Hematopoietic multipotent progenitor cell treated with erythropoietin and hydrocortisone succinate and interleukin-3 and kit ligand, for 4 days (in vitro differentiated cells): Measurements from ENCODE around the gene TPCN2.
A peak's percentile ranks its signal among the peaks of the same experiment; 100 is the strongest.

Experiments
- DNase-seq: peaks from one replicate; pipeline ENCODE4 v3.0.0-alpha.2; 2015

Gene TPCN2

DNA sequence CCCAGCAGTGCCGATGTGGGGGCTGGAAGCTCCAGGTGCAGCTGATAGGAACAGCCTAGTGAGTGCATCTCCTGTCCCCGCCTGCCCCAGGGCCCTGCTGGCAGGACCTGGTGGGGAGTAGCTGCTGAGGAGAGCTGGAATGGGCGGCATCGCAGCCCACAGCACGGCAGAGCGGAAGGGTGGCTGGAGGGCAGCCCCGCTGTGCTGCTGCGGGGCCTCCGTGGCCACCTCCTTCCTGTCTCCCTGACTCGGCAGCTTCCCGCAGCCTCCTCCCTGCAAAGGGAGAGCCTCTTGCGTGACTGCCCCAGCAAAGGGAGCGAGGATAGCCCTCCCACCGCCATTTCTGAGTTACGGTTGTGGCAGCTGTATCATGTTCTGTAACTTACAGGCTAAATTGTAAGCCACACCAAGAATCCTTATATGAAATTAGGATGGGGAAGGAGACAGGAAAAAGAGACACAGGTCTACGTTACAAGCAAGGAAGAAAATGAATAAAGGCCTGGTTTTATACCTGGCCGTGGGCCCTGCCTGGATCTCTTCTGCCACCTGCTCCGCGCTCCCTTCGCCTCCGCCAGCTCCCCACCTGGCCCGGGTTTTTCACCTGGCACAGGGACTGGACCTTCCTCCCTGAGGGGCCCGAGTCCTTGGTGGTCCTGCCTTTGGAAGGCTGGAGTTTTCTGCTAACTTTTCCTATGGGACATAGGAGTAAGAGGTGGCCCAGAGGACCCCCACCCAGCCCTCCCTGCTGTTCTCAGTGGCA is 10.0 kb downstream of the TPCN2 start:
- no peak for DNase-seq

DNA sequence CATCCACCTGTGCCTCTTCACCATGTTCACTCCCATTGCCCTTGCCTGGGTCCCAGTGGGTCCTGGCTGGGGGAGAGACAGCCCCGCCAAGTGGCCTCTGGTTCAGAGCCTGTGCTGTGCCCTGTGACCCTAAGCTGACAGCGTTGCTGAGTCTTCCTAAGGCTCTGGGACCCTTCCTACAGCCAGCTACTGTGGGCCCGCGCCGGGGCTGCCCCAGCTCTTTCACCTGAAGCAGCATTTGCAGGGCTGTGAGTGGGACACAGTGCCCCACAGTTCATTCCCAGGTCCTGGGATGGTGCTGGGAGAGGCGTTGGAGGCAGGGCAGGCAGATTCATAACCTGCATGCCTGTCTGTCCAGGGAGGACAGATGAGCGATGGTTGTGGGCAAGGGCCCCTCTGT is 10.7 kb downstream of the TPCN2 start:
- no peak for DNase-seq

DNA sequence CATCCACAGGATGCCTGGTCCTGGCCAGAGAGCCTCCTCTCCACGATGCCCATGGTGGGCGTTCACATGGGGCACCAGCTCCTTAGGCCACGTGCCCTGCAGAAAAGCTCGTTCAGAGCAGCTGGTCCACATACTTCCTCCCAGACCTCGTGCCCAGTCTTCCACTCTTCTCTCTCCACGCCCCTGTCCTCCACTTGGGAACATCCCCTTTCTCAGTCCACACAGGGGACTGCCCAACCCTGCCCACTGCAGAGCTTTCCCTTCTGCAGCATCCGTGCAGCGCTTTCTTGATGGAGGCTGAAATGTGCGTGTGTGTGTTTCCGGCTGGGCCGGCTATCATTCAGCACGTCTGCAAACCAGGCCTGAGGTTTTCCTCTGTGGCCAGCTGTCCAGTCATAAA is 11.3 kb downstream of the TPCN2 start:
- DNase-seq, result no peak

- no peak for DNase-seq
These were observed 12.3 kb downstream of the TPCN2 start for GRCh38 chr11:69060806-69061712.

DNA sequence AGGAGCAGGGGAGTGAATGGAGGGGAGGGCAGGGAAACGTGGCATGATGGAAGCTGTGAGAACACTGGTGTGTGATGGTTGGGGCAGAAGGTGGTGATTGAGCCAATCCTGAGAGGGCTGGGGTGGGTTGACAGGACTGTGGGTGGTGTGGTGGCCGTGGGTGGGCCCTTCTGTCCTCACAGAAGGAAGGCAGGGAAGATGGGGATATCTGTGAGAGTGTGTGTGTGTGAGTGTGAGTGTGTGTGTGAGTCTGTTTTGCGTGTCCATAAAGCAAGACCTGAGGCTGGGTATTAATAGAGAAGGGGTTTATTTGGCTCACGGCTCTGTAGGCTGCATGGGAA is 13.0 kb downstream of the TPCN2 start:
- no peak for DNase-seq

GRCh38 chr11:69062169-69062855 is 13.6 kb downstream of the TPCN2 start:
- no peak for DNase-seq

- DNase-seq, result no peak
These were observed 14.3 kb downstream of the TPCN2 start for GRCh38 chr11:69062873-69063651.

- no peak for DNase-seq
These were observed 15.0 kb downstream of the TPCN2 start for GRCh38 chr11:69063652-69064260.

- DNase-seq, result no peak
These were observed 15.7 kb downstream of the TPCN2 start for GRCh38 chr11:69064394-69064957.

GRCh38 chr11:69065147-69065710 is 16.5 kb downstream of the TPCN2 start:
- no peak for DNase-seq

DNA sequence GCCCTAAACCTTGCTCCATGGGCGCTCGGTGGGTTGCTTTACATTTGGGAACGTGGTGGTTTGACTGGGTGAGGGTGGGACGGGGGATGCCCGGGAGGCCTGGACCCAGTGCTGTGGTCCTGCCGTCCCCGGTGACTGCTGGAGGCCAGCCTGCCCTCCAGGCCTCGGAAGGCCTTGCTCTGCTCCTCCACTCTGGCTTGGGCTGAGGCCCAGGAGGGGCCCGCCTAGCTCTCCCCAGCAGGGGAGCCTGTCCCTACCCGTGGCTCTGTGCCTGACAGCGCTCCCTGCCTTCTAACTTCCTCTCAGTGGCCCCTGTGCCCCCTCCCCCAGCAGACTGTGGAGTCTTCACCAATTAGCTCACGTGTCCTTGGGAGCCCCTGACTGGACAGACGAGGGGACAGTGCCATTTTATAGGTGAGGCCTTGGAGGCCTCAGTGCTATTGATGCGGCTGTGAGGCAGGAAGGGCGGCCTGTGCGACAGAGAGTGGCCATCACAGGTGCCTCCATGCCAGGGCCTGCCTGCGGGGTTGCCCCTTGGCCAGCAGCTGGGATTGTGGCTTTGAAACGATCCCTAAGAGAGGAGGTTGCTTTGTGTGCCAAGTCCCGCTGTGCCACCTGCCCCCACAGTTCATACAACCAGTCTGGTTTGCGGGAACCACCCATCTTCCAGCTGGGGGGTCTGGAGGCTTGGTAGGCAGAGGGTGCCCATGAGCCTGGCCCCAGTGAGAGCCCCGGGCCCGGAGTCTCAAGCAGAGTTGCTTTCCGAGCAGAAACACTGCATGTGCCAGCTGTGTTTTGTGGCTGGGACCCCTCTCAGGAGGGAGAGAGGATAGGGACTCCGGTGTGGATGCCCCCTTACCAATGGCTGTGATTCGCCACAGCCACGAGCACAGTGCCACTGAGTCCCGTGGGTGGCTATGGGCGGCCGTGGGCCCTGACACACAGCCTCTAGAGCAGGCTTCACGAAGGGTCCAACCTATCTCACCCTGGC is 17.7 kb downstream of the TPCN2 start:
- DNase-seq, result no peak

DNA sequence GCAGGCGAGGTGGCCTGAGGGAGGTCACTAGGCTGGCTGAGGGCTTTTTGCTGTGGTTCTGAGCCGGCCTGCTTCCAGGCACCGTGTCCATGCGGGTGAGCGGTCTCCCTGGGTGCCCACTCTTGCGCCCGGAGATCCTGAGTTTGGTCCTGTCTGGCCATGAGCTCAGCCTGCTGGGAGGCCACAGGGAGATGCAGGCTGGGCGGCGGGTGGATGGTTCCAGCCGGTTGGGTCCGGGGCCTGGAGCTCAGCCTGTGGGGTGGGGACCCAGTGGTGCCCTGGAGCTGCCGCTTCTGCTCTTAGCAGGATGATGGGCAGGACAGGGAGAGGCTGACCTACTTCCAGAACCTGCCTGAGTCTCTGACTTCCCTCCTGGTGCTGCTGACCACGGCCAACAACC is 18.5 kb downstream of the TPCN2 start:
- no peak for DNase-seq

DNA sequence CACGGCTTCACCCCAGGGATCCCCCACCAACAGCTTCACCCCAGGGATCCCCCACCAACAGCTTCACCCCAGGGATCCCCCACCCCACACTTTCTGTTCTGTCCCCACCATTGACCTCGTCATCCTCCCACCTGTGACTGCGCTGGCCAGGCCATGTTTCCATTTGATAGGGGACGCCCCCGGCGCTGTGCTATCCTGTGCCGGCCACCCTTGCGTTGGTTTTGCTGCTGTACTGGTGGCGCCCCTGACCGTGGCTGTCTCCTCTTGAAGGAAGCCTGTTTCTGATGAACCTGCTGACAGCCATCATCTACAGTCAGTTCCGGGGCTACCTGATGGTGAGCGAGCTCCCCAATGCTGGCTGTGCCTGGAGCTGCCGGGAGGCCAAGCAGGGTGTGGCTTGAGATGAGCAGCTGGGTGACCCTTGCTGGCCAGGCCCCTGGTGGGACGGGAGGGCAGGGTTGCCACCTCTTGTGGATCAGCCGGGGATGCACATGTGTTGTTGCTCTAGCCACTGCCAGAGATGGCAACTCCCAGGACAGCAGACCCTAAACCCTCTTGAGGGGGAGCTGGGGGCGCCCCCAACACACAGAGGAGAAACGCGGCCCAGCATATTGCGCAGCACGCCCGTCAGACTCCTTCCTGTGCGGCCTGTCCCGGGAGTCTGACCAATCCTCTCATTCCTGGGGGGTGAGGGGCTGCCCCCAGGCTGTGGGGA is 22.5 kb downstream of the TPCN2 start:
- no peak for DNase-seq

GRCh38 chr11:69071956-69072355 is 23.2 kb downstream of the TPCN2 start:
- DNase-seq, result no peak

- peak; percentile 62 for DNase-seq
These were observed 24.7 kb downstream of the TPCN2 start for GRCh38 chr11:69073469-69073868.

DNA sequence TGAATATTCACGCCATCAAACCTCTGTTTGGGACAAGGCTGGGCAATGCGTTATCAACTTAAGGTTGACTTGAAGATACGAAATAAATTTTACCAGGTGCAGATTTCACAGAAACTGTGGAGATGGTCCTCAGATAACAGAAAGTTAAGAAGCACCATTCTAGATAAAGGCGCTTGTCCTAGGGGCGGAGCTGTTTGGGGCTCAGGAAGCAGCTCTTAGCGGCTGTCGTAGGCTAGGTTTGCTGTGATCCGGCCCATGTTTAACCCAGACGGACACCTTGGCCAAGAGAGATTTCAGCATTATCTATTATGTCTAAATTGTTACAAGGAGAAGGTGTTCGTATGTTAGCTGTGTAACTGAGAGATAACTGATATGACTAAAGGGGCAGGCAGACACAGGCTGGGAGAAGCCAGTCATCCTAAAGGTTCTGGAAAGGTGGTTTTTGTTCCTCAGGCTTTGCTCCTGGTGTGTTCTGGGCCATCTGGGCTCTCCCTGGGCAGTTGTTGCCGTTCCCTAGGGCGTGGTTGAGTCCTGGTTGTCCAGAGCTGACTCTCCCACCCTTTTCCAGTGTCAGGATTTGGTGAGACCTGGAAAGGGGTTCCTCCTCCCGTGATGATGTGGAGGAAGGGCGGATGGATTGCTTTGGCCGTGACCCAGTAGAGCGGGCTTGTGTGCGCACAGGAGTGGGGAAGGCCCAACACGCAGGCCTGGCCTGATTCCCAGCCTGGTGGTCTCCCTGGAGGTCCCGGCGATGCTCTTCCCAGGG is 25.8 kb downstream of the TPCN2 start:
- no peak for DNase-seq

GRCh38 chr11:69075421-69076128 is 26.8 kb downstream of the TPCN2 start:
- DNase-seq, result peak; percentile 72

GRCh38 chr11:69076129-69076791 is 27.5 kb downstream of the TPCN2 start:
- DNase-seq, result no peak
